Activated T-cell treated with anti-CD3 and anti-CD28 coated beads for 1 hour (primary cell): ENCODE measurements around the gene RCC1.
"Not testable (repeated sequence)": the region's sequence is repeated elsewhere in the genome, so short reads cannot be mapped to it uniquely, and the experiment has no call there.

Experiments
- DNase-seq: peaks from one replicate; pipeline ENCODE4 v3.0.0-alpha.2; 2020; ENCODE audit warnings: low read depth

Gene RCC1

GRCh38 chr1:28512058-28512611, 6.3 kb downstream of the RCC1 start:
- DNase-seq = no peak

- DNase-seq = not testable (repeated sequence)
Measured at GRCh38 chr1:28514445-28514933, 8.6 kb downstream of the RCC1 start.

GRCh38 chr1:28516518-28516956, 10.7 kb downstream of the RCC1 start:
- no peak for DNase-seq

- no peak for DNase-seq
Measured at GRCh38 chr1:28517649-28517999, 11.8 kb downstream of the RCC1 start.

GRCh38 chr1:28518000-28518744, 12.3 kb downstream of the RCC1 start:
- peak; percentile 87 for DNase-seq

- no peak for DNase-seq
Measured at GRCh38 chr1:28518745-28519341, 13.0 kb downstream of the RCC1 start.

GRCh38 chr1:28519946-28520725, 14.3 kb downstream of the RCC1 start:
- DNase-seq = no peak

- DNase-seq = not testable (repeated sequence)
Measured at GRCh38 chr1:28520796-28521195, 15.0 kb downstream of the RCC1 start.

- DNase-seq = no peak
Measured at GRCh38 chr1:28521502-28522164, 15.8 kb downstream of the RCC1 start.

- not testable (repeated sequence) for DNase-seq
Measured at GRCh38 chr1:28522537-28522936, 16.7 kb downstream of the RCC1 start.

- DNase-seq = not testable (repeated sequence)
Measured at GRCh38 chr1:28525002-28525642, 19.3 kb downstream of the RCC1 start.

GRCh38 chr1:28526886-28527285, 21.0 kb downstream of the RCC1 start:
- DNase-seq = no peak

GRCh38 chr1:28530456-28530855, 24.6 kb downstream of the RCC1 start:
- no peak for DNase-seq

GRCh38 chr1:28534671-28535070, 28.8 kb downstream of the RCC1 start:
- no peak for DNase-seq

- DNase-seq = no peak
Measured at GRCh38 chr1:28535180-28535579, 29.3 kb downstream of the RCC1 start.

GRCh38 chr1:28537457-28538199, 31.8 kb downstream of the RCC1 start:
- DNase-seq = no peak

GRCh38 chr1:28538286-28538685, 32.4 kb downstream of the RCC1 start:
- no peak for DNase-seq

GRCh38 chr1:28540651-28541050, 34.8 kb downstream of the RCC1 start:
- no peak for DNase-seq

GRCh38 chr1:28541414-28542015, 35.7 kb downstream of the RCC1 start:
- DNase-seq = not testable (repeated sequence)

- no peak for DNase-seq
Measured at GRCh38 chr1:28545246-28545628, 39.4 kb downstream of the RCC1 start.
